CD4-positive, alpha-beta memory T cell (primary cell): Measurements from ENCODE around the gene SRGAP3. TPM values are rescaled to one million over a fixed set of nuclear protein-coding genes. Genes with fewer than 3 reads are reported as not detected.

Source experiments
- CTCF ChIA-PET: fragments of 350-600 bp; sonication (Branson Sonifier 250); formaldehyde crosslinking; loops from one replicate; lab custom pipeline; 2021; ENCODE audit warnings: inconsistent platforms; ENCODE audit not compliant: partially characterized antibody; lab: Charles Lee
- POLR2A ChIA-PET: fragments of 350-600 bp; sonication (Branson Sonifier 250); formaldehyde crosslinking; loops from one replicate; lab custom pipeline; 2021; ENCODE audit not compliant: partially characterized antibody; lab: Charles Lee
- DNase-seq, 5 donors: peaks; one replicate each; pipeline versions ENCODE4 v3.0.0 to v3.0.0-alpha.2; 2020 to 2022; ENCODE audit warnings: mixed read lengths in 1 of 5
- H3K27ac ChIP-seq: one replicate; pipeline ENCODE4 v1.7.0; 2013; ENCODE audit warnings: low read depth, low read length
- H3K27me3 ChIP-seq: 2 replicates; pipeline ENCODE4 v1.7.0; 2013; ENCODE audit warnings: mild to moderate bottlenecking, low read length, moderate library complexity; ENCODE audit not compliant: insufficient read depth
- H3K36me3 ChIP-seq: 2 replicates; pipeline ENCODE4 v1.7.0; 2013; ENCODE audit warnings: mild to moderate bottlenecking, low read length, moderate library complexity; ENCODE audit not compliant: insufficient read depth
- H3K4me1 ChIP-seq: 2 replicates; pipeline ENCODE4 v1.7.0; 2013; ENCODE audit warnings: mild to moderate bottlenecking, low read length, moderate library complexity; ENCODE audit not compliant: insufficient read depth
- H3K4me3 ChIP-seq, 2 donors: one replicate each; pipeline ENCODE4 v1.7.0; 2013; ENCODE audit warnings: low read length in 2 of 2, mild to moderate bottlenecking in 1 of 2
- H3K9me3 ChIP-seq, 2 donors: one replicate each; pipeline ENCODE4 v1.7.0; 2013; ENCODE audit warnings: low read length in 2 of 2, control low read depth in 1 of 2; ENCODE audit not compliant: control insufficient read depth in 1 of 2
- H3K27ac Mint-ChIP-seq, 7 donors: one replicate each; pipeline ENCODE4 v1.8.0; 2020 to 2021; ENCODE audit warnings: mixed read lengths in 7 of 7, mild to moderate bottlenecking in 6 of 7, inconsistent platforms in 3 of 7, moderate library complexity in 3 of 7
- H3K27me3 Mint-ChIP-seq, 2 donors: one replicate each; pipeline ENCODE4 v1.8.0; 2020 to 2021; ENCODE audit warnings: mixed read lengths in 2 of 2
- H3K36me3 Mint-ChIP-seq, 2 donors: one replicate each; pipeline ENCODE4 v1.8.0; 2020 to 2021; ENCODE audit warnings: mixed read lengths in 2 of 2, inconsistent platforms in 1 of 2, mild to moderate bottlenecking in 1 of 2
- H3K4me1 Mint-ChIP-seq, 4 donors: one replicate each; pipeline ENCODE4 v1.8.0; 2020 to 2021; ENCODE audit warnings: mixed read lengths in 4 of 4, mild to moderate bottlenecking in 1 of 4
- H3K4me3 Mint-ChIP-seq, 8 donors: one replicate each; pipeline ENCODE4 v1.8.0; 2020 to 2021; ENCODE audit warnings: mixed read lengths in 8 of 8, mild to moderate bottlenecking in 7 of 8, moderate library complexity in 6 of 8, inconsistent platforms in 3 of 8
- H3K9me3 Mint-ChIP-seq, 8 donors: one replicate each; pipeline ENCODE4 v1.8.0; 2020 to 2021; ENCODE audit warnings: mixed read lengths in 8 of 8, mild to moderate bottlenecking in 5 of 8, inconsistent platforms in 3 of 8, moderate library complexity in 1 of 8
- intact Hi-C: fragments of 100-400 bp; cut with micrococcal nuclease; formaldehyde crosslinking; loops from one replicate; pipeline ENCODE4 v1.15.1; 2023
- polyA plus RNA-seq, 2 donors: library from polyadenylated mRNA; unstranded; fragments of 300-500 nt; fragmentation: Illumina TruSeq; gene quantifications; one replicate each; pipeline ENCODE4 v1.2.3, GENCODE V29; 2021
- total RNA-seq, 2 experiments: library from RNA; stranded (reverse); gene quantifications; one replicate each; pipeline ENCODE4 v1.2.3, GENCODE V29; 2021

The SRGAP3 gene
- total and polyA plus RNA-seq, 4 experiments from 2014 or later = 0.35 to 2.4 (median 1.7) TPM

GRCh38 chr3:8931342-8931741 is 318.1 kb downstream of the SRGAP3 start:
- no peaks in the 10 kb centered on the region for H3K27me3 Mint-ChIP-seq
- H3K36me3 Mint-ChIP-seq = peaks cover 17 to 26% of the 10 kb centered on the region in 2 donors
- no peak for DNase-seq
- H3K4me1 Mint-ChIP-seq = peaks cover 0 to 2% (median 0%) of the 10 kb centered on the region in 4 donors
- Histone ChIP-seq H3K9me3 (no peaks in the 10 kb centered on the region), H3K27me3 (no peaks in the 10 kb centered on the region), H3K27ac (no peak overlapping the region), H3K36me3 (no peaks in the 10 kb centered on the region), H3K4me1 (no peaks in the 10 kb centered on the region), H3K4me3 (no peak overlapping the region)
- peak overlapping the region in 3 of 7 donors; percentile 13 to 52 (median 19) for H3K27ac Mint-ChIP-seq
- H3K9me3 Mint-ChIP-seq = no peaks in the 10 kb centered on the region
- POLR2A ChIA-PET = no interaction called here
- CTCF ChIA-PET = no interaction called here
- intact Hi-C loops = no loop called here
- H3K4me3 Mint-ChIP-seq = no peak overlapping the region

Other genes starting within 250 kb of the SRGAP3 start
- 10 to 100 TPM; 36.9 to 39.2 TPM for gene THUMPD3, start 113.4 kb upstream of the SRGAP3 start, total RNA-seq
- gene THUMPD3, start 113.4 kb upstream of the SRGAP3 start, polyA plus RNA-seq = 10 to 100 TPM; 10.8 to 29.3 TPM
- gene SETD5, start 148.0 kb upstream of the SRGAP3 start, total RNA-seq = 100 to 1,000 TPM; 142 TPM
- gene SETD5, start 148.0 kb upstream of the SRGAP3 start, polyA plus RNA-seq = 10 to 100 TPM in 1 of 2 donors, 1 to 10 TPM in 1; 8.4 to 51.4 TPM